ENCODE results near the gene GOLGA8R.
"Not testable (repeated sequence)": the region's sequence is repeated elsewhere in the genome, so short reads cannot be mapped to it uniquely, and the experiment has no call there.

DNA sequence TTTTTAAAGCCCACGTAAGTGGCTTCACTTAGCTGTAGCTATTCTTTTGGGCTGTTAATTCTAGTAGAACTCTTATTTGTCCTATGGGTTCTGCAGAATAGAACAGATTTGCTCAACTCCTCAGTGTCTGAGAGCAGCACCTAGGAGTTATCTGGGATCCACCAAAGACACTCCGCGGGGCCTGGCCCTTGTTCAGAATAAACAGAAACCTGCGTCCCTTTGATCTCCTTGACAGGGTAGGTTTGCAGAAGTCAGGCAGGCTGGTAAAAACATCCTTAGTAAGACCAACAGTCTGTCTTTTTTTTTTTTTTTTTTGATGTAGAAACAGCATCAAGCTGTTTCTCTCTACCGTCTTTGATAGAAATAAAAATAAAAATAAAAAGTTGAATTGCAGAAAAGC lies 52.7 kb downstream of the GOLGA8R start:
- TF ChIP-seq, protein P1, sequence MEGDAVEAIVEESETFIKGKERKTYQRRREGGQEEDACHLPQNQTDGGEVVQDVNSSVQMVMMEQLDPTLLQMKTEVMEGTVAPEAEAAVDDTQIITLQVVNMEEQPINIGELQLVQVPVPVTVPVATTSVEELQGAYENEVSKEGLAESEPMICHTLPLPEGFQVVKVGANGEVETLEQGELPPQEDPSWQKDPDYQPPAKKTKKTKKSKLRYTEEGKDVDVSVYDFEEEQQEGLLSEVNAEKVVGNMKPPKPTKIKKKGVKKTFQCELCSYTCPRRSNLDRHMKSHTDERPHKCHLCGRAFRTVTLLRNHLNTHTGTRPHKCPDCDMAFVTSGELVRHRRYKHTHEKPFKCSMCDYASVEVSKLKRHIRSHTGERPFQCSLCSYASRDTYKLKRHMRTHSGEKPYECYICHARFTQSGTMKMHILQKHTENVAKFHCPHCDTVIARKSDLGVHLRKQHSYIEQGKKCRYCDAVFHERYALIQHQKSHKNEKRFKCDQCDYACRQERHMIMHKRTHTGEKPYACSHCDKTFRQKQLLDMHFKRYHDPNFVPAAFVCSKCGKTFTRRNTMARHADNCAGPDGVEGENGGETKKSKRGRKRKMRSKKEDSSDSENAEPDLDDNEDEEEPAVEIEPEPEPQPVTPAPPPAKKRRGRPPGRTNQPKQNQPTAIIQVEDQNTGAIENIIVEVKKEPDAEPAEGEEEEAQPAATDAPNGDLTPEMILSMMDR (IDR thresholded peaks at IDR 0.05), result not testable (repeated sequence)
- not testable (repeated sequence) for TF ChIP-seq POLR2A (IDR thresholded peaks at IDR 0.05)

Data from right lobe of liver (tissue), 4 donors.